Measurements from ENCODE around the gene TUFM.

The TUFM gene

GRCh38 chr16:28802235-28803019 is 43.7 kb downstream of the TUFM start:
- DNase-seq (ENCODE audit: low read depth, low spot score): peak; percentile 33

All from activated CD4-positive, CD25-positive, alpha-beta regulatory T cell treated with anti-CD3 and anti-CD28 coated beads, Interleukin-2, amount 50 U/mL, for 16 hours (primary cell).